NCI-H2196 (cell line): ENCODE data around the gene KLHL9.

ENCODE experiments used
- DNase-seq: peaks from one replicate; lab custom pipeline; 2025; ENCODE audit not compliant: unreplicated experiment; lab: John Stamatoyannopoulos, UW

The KLHL9 gene

GRCh38 chr9:21320465-21320864 lies 14.7 kb downstream of the KLHL9 start:
- no peak for DNase-seq

DNA sequence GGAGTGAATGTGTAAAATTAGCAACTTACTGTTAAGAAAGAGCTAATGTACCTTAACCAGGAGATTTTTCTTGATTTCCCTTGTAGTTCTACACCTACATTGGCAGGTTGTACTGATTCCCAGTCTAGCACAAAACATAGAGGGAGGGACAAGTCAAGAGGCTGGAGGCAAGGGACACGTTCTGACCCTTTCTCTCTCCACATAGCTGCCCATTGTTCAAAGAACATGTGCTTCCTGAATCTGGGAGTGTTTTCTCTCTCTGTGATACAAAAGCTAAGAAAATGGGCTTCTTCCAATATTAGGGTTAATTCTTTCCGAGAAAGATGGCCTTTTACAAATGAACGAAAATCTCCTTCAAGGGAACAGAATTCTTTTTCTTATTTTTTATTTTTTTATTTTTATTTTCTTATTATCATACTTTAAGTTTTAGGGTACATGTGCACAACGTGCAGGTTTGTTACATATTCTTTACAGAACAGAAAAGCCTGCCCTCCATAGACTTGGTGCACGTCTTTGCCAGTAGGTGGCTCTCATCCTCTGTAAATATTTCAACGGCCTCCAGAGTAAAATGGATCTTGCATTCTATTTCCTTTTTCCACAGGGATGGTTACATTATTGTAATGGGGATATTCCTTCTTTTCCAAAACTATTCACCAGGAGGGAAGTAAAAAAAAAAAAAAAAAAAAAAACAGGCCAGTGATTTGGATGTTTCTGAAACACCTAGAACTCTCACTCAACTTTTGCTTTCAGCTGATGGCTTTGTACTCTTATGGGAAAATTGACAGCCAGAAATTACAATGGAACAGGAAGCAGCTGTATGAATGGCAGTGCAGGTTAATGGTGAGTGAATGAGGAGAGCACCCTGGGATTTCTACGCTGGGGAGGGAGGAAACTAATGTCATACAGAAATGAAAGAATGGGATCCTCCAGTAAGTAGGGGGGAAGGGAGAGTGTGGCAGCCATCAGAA lies 17.0 kb downstream of the KLHL9 start:
- DNase-seq = peak; percentile 52

- DNase-seq = peak; percentile 11
These were observed 18.3 kb downstream of the KLHL9 start for GRCh38 chr9:21316860-21317259.

- no peak for DNase-seq
These were observed 19.0 kb downstream of the KLHL9 start for GRCh38 chr9:21316032-21316842.

GRCh38 chr9:21314152-21314551 lies 21.1 kb downstream of the KLHL9 start:
- no peak for DNase-seq

- no peak for DNase-seq
These were observed 23.3 kb downstream of the KLHL9 start for GRCh38 chr9:21311889-21312288.

DNA sequence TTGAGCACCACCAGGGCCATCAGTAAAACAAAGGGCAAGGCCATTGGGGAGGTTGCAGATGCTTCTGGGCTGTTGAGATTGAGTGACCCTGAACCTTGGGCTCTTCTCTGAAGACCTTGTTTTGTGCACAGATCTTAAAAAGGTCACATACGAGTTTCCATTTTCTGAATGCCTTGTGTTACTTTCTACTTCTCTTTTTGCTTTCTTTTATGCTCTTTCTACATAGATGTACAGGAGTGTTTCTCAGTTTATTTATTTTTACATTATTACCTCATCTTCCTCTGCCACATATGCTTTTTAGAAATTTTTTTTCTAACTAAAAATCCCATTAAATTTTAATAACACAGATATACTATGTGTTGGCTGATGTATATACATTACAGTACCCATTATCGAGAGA lies 30.0 kb downstream of the KLHL9 start, which contains the start of gene IFNA5:
Gene IFNA5, minus strand, starts transcription at position 101 of the 400 bp plus-strand sequence. Its CDS starts 57 bp downstream, at position 44.
- no peak for DNase-seq

DNA sequence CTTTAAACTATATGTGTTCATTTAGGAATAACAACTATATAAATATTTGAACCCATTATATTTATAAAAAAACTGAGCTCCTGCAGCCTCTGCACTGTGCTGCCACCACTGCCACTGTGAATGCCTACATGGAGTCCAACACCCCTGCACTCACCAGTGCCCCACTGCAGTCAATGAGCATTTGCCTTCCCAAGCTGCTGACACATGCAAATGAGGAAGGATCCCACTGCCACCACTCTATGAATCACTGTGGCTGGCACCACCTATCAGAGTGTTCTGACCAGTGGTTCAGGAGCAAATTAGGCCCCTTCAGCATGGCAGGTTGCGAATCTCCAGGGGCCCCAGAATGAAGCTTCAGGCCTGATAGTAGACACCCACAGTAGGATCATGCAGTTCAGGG lies 39.2 kb downstream of the KLHL9 start:
- DNase-seq = no peak

- no peak for DNase-seq
These were observed 40.2 kb downstream of the KLHL9 start for GRCh38 chr9:21294904-21295538.

- DNase-seq = no peak
These were observed 40.8 kb downstream of the KLHL9 start for GRCh38 chr9:21294364-21294774.

DNA sequence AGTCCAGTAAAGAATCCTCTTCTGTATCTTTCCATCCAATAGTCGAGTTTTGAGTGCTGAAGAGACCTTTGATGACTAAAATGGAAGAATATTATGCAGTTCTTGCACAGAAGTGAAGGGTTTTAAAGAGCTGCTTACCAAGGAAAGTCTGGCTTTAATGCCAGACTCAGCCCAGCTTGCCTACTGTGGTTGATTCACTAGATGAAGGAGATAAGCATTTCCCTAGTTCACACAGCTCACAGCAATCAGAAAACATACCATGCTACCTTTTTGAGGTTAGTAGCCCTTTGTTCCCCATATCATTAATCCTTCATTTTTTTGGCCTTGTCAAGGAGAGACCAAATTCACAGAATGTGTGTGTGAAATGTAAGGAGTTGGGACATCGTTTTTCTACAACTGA lies 45.4 kb downstream of the KLHL9 start:
- DNase-seq = no peak

DNA sequence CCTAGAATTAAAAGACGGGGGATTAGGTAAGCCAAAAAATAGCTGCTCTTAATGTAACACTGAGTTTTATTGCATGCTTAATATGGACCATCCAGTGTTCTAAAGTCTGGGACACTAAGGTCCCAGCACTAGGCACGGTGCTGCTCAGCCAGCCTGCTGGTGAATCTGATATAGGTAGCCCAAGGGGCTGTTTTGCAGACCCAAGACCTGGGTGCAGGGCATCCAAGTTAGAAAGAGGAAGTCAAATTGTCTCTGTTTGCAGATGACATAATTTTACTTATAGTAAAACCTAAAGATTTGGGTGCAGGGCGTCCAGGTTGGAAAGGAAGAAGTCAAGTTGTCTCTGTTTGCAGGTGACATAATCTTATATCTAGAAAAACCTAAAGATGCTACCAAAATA lies 47.9 kb downstream of the KLHL9 start:
- DNase-seq = no peak

DNA sequence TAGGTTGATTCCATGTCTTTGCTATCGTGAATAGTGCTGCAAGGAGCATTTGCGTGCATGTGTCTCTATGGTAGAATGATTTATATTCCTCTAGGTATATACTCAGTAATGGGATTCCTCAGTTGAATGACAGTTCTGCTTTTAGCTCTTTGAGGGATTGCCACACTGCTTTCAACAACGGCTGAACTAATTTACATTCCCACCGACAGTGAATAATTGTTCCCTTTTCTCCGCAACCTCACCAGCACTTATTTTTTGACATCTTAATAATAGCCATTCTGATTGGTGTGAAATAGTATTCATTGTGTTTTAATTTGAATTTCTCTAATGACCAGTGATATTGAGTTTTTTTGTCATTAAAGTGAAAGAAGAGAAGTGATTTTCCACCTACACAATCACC lies 48.5 kb downstream of the KLHL9 start:
- no peak for DNase-seq

- no peak for DNase-seq
These were observed 49.1 kb downstream of the KLHL9 start for GRCh38 chr9:21286099-21286498.

- no peak for DNase-seq
These were observed 53.9 kb downstream of the KLHL9 start for GRCh38 chr9:21281275-21281674.
